Pons (tissue), 1 donor: ENCODE measurements around the gene CX3CR1.

Experiments
- DNase-seq: peaks from one replicate; pipeline ENCODE4 v3.0.0-alpha.2; 2016; ENCODE audit warnings: low spot score

CX3CR1 gene

DNA sequence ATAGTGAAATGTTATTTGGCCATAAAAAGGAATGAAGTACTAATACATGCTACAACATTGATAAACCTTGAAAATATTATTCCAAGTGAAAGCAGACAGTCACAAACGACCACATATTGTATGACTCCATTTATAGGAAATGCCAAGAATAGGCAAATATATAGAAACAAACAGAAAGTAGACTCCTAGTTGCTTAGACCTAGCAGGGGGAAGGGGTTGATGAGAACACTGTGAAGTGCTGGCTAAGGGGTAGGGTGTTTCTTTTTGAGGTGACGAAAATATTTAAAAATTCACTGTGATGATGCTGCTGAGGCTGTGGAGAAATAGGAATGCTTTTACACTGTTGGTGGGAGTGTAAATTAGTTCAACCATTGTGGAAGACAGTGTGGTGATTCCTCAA lies 56.9 kb downstream of the CX3CR1 start:
- no peak for DNase-seq

DNA sequence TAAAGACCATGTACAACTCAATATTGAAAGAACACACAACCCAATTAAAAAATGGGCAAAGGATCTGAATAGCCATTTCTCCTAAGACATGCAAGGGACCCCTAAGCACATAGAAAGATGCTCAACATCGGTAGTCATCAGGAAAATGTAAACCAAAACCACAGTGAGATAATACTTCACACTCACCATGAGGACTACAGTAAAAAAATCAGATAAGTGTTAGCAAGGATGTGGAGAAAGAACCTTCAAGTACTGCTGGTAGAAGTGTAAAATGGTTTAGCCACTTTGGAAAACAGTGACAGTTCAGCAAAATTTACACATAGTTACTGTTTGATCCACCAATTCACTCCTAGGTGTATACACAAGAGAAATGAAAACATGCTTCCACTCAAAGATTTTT lies 57.4 kb downstream of the CX3CR1 start:
- DNase-seq = no peak

DNA sequence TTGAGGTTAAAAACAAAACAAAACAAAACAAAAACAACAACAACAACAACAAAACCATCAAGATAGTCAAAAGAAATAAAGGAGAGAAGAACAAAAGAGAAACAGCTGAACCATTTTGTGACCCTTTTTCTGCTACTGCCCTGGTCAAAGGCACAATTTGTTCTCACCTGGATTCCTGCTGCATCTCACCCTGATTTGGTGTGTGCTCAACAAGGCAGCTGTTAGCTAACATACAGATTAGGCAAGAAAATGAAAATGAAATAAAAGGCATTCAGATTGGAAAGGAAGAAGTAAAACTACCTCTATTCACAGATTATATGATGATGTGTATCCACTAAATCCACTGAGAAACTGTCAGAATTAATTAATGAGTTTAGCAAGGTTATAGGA lies 58.7 kb downstream of the CX3CR1 start:
- DNase-seq = no peak

- peak; percentile 85 for DNase-seq
These were observed 59.3 kb downstream of the CX3CR1 start for GRCh38 chr3:39220407-39221140.

- no peak for DNase-seq
These were observed 60.1 kb downstream of the CX3CR1 start for GRCh38 chr3:39219702-39220101.

DNA sequence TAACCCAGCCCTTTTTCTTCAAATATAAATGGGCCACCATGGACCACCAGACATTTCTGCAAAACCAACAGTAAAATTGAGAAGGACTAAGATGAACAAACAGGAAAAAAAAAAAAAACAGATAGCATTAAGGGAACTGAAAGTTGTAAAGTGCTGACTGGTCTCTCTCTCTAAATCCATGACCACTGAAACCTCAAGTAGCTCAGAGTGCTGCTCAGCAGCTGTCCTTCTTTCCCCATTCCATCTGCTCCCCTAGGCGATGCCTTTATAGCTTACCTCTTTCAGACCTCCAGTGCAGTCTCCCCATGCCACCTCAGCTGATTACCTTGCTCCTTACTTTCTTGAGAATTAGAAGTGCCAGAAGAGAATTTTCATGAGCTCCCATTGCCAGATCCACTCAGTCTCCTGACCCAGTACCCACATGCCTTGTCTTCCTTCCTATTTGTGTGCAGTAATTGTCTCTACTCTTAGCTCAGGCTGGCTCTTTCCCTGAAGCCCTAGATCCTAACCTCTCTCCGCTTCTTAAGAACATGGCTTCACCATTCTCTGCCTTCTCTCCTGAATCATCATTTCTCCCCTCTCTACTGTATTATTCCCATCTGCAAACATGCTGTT lies 63.6 kb downstream of the CX3CR1 start:
- DNase-seq = peak; percentile 66

GRCh38 chr3:39213613-39214012 lies 66.2 kb downstream of the CX3CR1 start:
- no peak for DNase-seq
